Breast epithelium (tissue), 4 donors: ENCODE measurements around the gene EDC4. TPM values are rescaled to one million over a fixed set of nuclear protein-coding genes. Genes with fewer than 3 reads are reported as not detected.

Experiments used
- DNase-seq, 2 donors: peaks; one replicate each; pipeline ENCODE4 v3.0.0-alpha.2; 2019; ENCODE audit warnings: low spot score in 2 of 2
- H3K27ac ChIP-seq, 2 donors: fragments of 200-600 bp; sonication (generic) in 1 of 2; one replicate each; pipeline ENCODE4 v1.5.1; 2016 to 2019; ENCODE audit warnings: mild to moderate bottlenecking in 1 of 2
- H3K27me3 ChIP-seq, 2 donors: fragments of 200-600 bp; sonication (generic) in 1 of 2; one replicate each; pipeline versions ENCODE4 v1.5.1 to v1.6.0; 2017 to 2019; ENCODE audit warnings: control low read depth in 1 of 2, mild to moderate bottlenecking in 1 of 2
- H3K36me3 ChIP-seq: fragments of 200-600 bp; one replicate; pipeline ENCODE4 v1.5.1; 2019
- H3K4me1 ChIP-seq, 2 donors: fragments of 200-600 bp; sonication (generic); one replicate each; pipeline ENCODE4 v1.5.1; 2016 to 2019; ENCODE audit warnings: control low read depth in 1 of 2
- H3K4me3 ChIP-seq, 3 donors: fragments of 200-600 bp; sonication (generic); 1 replicate in 2 of 3; 2 replicates in 1 of 3; pipeline ENCODE4 v1.5.1; 2016 to 2019; ENCODE audit warnings: mild to moderate bottlenecking in 3 of 3, moderate library complexity in 2 of 3
- H3K9me3 ChIP-seq, 2 donors: fragments of 200-600 bp; sonication (generic) in 1 of 2; one replicate each; pipeline ENCODE4 v1.5.1; 2016 to 2019; ENCODE audit warnings: control low read depth in 1 of 2
- CTCF ChIP-seq, 3 donors: fragments of 450-650 bp; IDR thresholded peaks; one replicate each; pipeline ENCODE4 v1.5.1; 2016 to 2017; ENCODE audit warnings: antibody characterized with exemption in 3 of 3, mild to moderate bottlenecking in 3 of 3, moderate library complexity in 3 of 3
- POLR2A ChIP-seq: fragments of 450-650 bp; IDR thresholded peaks from one replicate; pipeline ENCODE4 v1.6.1; 2016; ENCODE audit warnings: antibody characterized with exemption, mild to moderate bottlenecking, moderate library complexity
- POLR2AphosphoS5 ChIP-seq, 3 donors: sonication (generic); formaldehyde crosslinking; IDR thresholded peaks; one replicate each; pipeline ENCODE4 v1.6.1; 2017; ENCODE audit warnings: antibody characterized with exemption in 3 of 3
- intact Hi-C: fragments of 100-400 bp; cut with DNase I; formaldehyde crosslinking; loops from one replicate; pipeline ENCODE4 v1.15.1; 2023; ENCODE audit warnings: low total_unique reads
- total RNA-seq, 3 donors: library from RNA; depleted of rRNA; stranded (reverse); fragments of >200 nt; gene quantifications; one replicate each; pipeline ENCODE4 v1.1.0, GENCODE V29; 2016

The EDC4 gene
- total RNA-seq, 3 donors from 2014 or later = 43.3 to 57.0 (median 53.6) TPM

GRCh38 chr16:67872131-67872630, 671 bp upstream of the EDC4 start:
- TF ChIP-seq CTCF (IDR thresholded peaks at IDR 0.05) (no peak), POLR2A (no peak), POLR2AphosphoS5 (IDR thresholded peaks at IDR 0.05) (no peak)
- Histone ChIP-seq H3K4me3 (peak overlapping the region; percentile 82 to 98 (median 97)), H3K36me3 (no peaks in the 10 kb centered on the region)

DNA sequence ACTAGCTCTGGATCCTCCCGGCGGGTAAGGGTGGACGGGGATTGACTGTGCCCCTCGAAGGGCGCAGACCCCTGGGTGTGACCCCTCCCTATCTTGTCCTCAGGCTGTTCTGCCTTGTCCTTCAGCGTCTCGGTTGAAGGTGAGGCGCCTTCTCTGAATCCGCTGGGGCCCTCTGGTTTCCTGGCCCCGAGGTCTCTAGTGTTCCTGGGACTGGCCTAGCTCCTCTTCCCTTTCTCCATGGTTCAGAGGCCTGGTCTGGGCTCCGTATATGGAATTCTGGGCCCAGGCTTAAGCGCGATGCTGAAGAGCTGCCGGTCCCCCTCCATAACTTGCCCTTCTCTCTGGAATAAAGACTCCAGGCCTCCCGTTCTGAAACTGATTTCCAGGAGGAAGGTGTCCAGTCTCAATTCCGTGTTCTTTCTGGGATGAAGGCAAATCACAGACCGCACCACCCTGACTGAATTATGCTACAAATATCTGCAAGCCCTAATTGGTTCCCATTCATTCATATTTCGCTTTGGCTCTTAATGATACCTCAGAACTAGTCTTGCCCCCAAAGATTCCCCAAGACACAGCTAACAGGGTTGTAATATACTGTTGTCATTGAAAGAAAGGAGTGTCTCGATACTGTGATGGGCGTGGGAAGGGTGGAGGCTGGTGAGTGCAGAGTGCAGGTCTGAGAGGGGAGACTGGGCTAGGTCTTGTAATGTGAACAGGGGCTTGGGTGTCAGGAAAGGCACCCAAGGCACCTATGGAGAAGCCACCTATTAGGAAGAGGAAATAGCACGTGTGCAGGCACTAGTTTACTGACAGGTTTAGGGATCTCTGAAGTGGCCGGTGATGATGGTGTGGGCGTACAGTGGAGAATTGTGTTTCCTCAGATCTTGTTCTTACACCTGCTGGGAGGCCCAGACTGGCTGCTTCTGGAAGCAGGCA, 851 bp downstream of the EDC4 start:
- no peak for TF ChIP-seq POLR2A
- TF ChIP-seq CTCF (IDR thresholded peaks at IDR 0.05) = no peak
- peaks cover 0 to 20% of the 10 kb centered on the region in 2 donors for H3K4me1 ChIP-seq
- no peaks in the 10 kb centered on the region for H3K9me3 ChIP-seq
- H3K27ac ChIP-seq = peak overlapping the region; percentile 86 to 88
- DNase-seq = no peak
- peak overlapping the region; percentile 82 to 98 (median 97) for H3K4me3 ChIP-seq
- H3K27me3 ChIP-seq = no peaks in the 10 kb centered on the region
- peaks cover 13% of the 10 kb centered on the region for H3K36me3 ChIP-seq
- intact Hi-C loops = loop anchor here (10.0 kb wide), 1 partner anchor 171 kb away; no protein-coding TSS in a partner anchor

More at GRCh38 chr16:67872131-67872630, 671 bp upstream of the EDC4 start:
- no peaks in the 10 kb centered on the region for H3K9me3 ChIP-seq
- peak overlapping the region; percentile 86 to 88 for H3K27ac ChIP-seq
- peaks cover 0 to 20% of the 10 kb centered on the region in 2 donors for H3K4me1 ChIP-seq
- intact Hi-C loops = loop anchor here (10.0 kb wide), 1 partner anchor 173 kb away; no protein-coding TSS in a partner anchor
- H3K27me3 ChIP-seq = no peaks in the 10 kb centered on the region
- DNase-seq = no peak

DNA sequence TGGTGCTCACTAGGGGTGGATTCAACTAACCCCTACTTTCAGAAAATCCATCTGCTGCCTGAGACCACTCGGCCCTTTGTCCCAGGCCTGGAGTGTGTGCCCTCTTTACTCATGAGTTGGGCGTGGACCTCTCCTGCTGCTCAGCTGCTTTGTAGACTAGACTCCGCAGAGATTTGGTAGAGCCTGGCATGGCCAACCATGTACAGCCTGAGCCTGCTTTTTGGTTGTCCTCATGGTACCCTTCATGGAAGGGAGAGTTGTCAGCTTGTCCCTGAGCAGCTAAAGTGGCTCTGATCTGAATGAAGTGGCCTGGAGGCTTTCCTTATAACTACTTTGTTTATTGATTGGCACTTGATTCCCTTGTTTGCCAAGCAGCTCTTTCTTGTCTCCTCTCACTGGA, 1.5 kb downstream of the EDC4 start:
- Histone ChIP-seq H3K27me3 (no peaks in the 10 kb centered on the region), H3K27ac (no peak overlapping the region), H3K4me1 (peaks cover 0 to 20% of the 10 kb centered on the region in 2 donors), H3K36me3 (peaks cover 13% of the 10 kb centered on the region), H3K9me3 (no peaks in the 10 kb centered on the region), H3K4me3 (peak overlapping the region; percentile 82 to 98 (median 97))
- TF ChIP-seq POLR2AphosphoS5 (IDR thresholded peaks at IDR 0.05) = no peak
- no peak for TF ChIP-seq POLR2A
- TF ChIP-seq CTCF (IDR thresholded peaks at IDR 0.05) = no peak
- intact Hi-C loops = loop anchor here (10.0 kb wide), 1 partner anchor 170 kb away; no protein-coding TSS in a partner anchor
- DNase-seq = no peak

- H3K27me3 ChIP-seq = no peaks in the 10 kb centered on the region
- DNase-seq = no peak
- TF ChIP-seq CTCF (IDR thresholded peaks at IDR 0.05) (no peak), POLR2AphosphoS5 (IDR thresholded peaks at IDR 0.05) (no peak), POLR2A (no peak)
- intact Hi-C loops = loop anchor here (10.0 kb wide), 1 partner anchor 168 kb away; no protein-coding TSS in a partner anchor
- H3K4me3 ChIP-seq = no peak overlapping the region
- peaks cover 0 to 20% of the 10 kb centered on the region in 2 donors for H3K4me1 ChIP-seq
- H3K9me3 ChIP-seq = no peaks in the 10 kb centered on the region
- peaks cover 13% of the 10 kb centered on the region for H3K36me3 ChIP-seq
- no peak overlapping the region for H3K27ac ChIP-seq
Measured at GRCh38 chr16:67877064-67877463, 4.2 kb downstream of the EDC4 start.

GRCh38 chr16:67878232-67878631, 5.4 kb downstream of the EDC4 start:
- Histone ChIP-seq H3K4me3 (no peak overlapping the region), H3K36me3 (peaks cover 13% of the 10 kb centered on the region), H3K27me3 (no peaks in the 10 kb centered on the region), H3K9me3 (no peaks in the 10 kb centered on the region), H3K27ac (no peak overlapping the region), H3K4me1 (peaks cover 0 to 14% of the 10 kb centered on the region in 2 donors)
- DNase-seq = no peak
- intact Hi-C loops = loop anchor here (10.0 kb wide), 1 partner anchor 167 kb away; no protein-coding TSS in a partner anchor
- TF ChIP-seq CTCF (IDR thresholded peaks at IDR 0.05) = no peak
- no peak for TF ChIP-seq POLR2AphosphoS5 (IDR thresholded peaks at IDR 0.05)
- TF ChIP-seq POLR2A = no peak
